ENCODE measurements around the gene OPRL1.

Gene OPRL1

DNA sequence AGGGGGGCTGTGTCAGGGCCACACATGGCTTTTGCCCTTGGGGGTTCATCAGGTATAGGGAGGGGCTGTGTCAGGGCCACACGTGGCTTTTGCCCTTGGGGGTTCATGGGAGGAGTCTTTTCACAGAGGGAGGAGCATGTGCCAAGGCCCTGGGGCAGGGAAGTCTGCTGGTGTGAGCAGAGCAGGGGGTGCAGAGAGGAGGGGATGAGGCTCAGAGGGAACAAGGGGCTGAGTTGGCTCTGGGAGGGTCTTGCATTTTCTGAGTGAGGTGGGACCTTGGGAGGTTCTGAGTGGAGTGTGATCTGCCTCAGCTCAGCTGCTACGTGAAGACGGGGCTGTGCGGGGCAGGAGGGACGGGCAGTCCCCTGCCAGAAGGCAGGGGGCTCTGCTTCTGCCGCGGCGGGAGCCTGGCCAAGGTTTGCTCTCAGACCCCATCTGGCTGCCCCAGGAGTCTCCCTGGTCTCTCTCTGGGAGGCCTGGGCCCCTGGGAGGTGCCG is 24.4 kb upstream of the OPRL1 start:
- Histone ChIP-seq H3K4me2 (peak overlapping the region; percentile 89), H3K27ac (0 out of 2 replicates have a peak overlapping the region, but pooled peaks have one; percentile 30)

DNA sequence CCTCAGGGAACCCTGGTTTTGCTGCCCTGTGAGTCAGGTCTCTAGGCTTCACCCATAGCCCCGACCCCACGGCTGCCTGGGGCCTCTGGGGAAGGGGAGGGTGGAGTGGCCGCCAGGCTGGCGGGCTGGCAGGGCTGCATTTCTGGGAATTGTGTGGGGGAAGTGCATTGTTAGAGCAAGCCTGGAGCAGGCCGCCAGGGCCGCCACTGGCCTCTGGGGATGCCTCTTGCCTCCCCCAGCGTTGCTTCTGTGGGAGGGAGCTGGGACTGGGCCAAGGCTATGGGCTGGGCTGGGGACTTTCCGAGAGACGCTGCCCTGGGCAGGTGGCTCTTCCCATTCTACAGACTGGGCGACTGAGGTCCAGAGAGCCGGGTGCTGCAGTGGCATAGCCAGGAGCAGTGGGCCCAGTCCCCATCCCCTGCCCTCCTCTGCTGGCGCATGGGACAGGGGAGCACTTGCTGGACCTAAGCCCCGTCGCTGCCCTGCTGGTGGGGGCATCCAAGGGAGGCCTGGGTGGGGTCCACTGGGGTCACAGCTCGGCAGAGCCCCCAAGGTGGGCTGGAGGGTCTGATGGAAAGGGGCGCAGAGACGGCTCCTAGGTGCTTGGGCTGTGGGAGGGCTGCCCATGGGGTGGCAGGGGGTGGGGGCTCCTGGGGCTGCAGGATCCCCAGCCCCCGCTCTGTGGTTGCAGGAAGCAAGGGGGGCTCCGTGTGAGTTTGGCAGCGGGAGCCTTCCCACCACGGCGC is 23.8 kb upstream of the OPRL1 start:
- Histone ChIP-seq H3K4me2 (peak overlapping the region; percentile 89), H3K27ac (0 out of 2 replicates have a peak overlapping the region, but pooled peaks have one; percentile 30), H4K20me1 (no peaks in the 10 kb centered on the region), H3K36me3 (no peaks in the 10 kb centered on the region), H3K27me3 (peaks cover 33% of the 10 kb centered on the region), H3K9ac (peak overlapping the region; percentile 53; the same call in 1 of the 2 replicates), H3K4me1 (peaks cover 77% of the 10 kb centered on the region), H3K9me3 (no peaks in the 10 kb centered on the region), H3K4me3 (no peak overlapping the region)
- TF ChIP-seq Cebpa-rat (IDR thresholded peaks at IDR 0.05) = no peak

More for the DNA sequence above, 24.4 kb upstream of the OPRL1 start:
- H3K36me3 ChIP-seq = no peaks in the 10 kb centered on the region
- peak overlapping the region; percentile 53; the same call in 1 of the 2 replicates for H3K9ac ChIP-seq
- H4K20me1 ChIP-seq = no peaks in the 10 kb centered on the region
- no peak overlapping the region for H3K4me3 ChIP-seq
- TF ChIP-seq Cebpa-rat (IDR thresholded peaks at IDR 0.05) = no peak
- H3K9me3 ChIP-seq = no peaks in the 10 kb centered on the region
- peaks cover 40% of the 10 kb centered on the region for H3K27me3 ChIP-seq
- peaks cover 83% of the 10 kb centered on the region for H3K4me1 ChIP-seq

DNA sequence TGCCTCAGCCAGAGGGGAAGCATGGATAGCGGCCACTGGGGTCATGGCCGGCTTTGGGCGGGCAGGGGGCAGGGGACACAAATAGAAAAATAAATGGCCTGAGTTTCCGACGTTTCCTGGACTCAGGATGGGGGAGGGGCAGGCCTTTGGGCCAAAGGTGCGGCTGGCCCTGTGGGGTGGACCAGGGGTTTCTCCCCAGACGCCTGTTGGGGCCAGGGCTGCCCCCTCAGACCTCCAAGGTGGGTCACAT is 23.3 kb upstream of the OPRL1 start:
- no peak for TF ChIP-seq Cebpa-rat (IDR thresholded peaks at IDR 0.05)
- H4K20me1 ChIP-seq = no peaks in the 10 kb centered on the region
- peaks cover 72% of the 10 kb centered on the region for H3K4me1 ChIP-seq
- H3K4me2 ChIP-seq = peak overlapping the region; percentile 89
- peaks cover 28% of the 10 kb centered on the region for H3K27me3 ChIP-seq
- no peaks in the 10 kb centered on the region for H3K36me3 ChIP-seq
- H3K4me3 ChIP-seq = no peak overlapping the region
- H3K9ac ChIP-seq = no peak overlapping the region
- H3K27ac ChIP-seq = peak overlapping the region; percentile 60
- no peaks in the 10 kb centered on the region for H3K9me3 ChIP-seq

DNA sequence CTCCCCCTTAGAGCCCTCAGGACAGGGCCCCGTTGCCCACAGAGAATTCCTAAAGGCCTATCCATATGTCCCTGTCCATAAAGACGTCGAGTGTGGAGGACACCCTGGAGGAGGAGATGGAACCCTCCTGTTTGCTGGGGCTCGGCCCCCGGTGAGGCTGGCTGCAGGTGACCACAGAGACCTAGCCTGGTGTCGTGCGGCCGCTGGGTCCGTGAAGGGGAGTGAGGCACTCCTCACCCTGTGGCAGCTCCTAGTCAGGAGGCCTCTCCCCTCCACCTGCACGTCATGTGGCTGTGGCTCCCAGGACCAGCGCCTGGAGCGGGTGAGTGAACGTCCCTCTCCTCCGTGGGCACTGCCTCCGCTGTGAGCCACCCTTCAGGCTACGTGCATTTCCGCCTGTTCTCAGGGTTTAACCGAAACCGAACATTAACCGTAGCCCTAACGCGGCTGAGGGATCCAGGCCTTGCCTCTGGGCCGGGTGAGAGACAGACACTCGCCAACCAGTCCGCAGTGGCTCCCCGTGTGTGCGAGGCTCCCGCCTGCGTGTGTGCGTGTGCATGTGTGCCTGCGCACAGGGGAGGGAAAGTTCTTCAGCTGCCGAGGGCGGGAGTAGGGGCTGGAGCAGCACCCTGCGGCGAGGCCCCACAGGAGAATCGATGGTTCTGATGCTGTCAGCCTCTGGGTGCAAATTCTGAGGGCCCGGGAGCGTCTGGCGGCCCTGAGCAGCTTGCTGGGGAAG is 22.8 kb upstream of the OPRL1 start:
- H3K27me3 ChIP-seq = peaks cover 24% of the 10 kb centered on the region
- no peak overlapping the region for H3K9ac ChIP-seq
- H3K4me3 ChIP-seq = no peak overlapping the region
- peaks cover 70% of the 10 kb centered on the region for H3K4me1 ChIP-seq
- H4K20me1 ChIP-seq = no peaks in the 10 kb centered on the region
- peak overlapping the region; percentile 60 for H3K27ac ChIP-seq
- H3K36me3 ChIP-seq = no peaks in the 10 kb centered on the region
- peak overlapping the region; percentile 89 for H3K4me2 ChIP-seq
- no peak for TF ChIP-seq Cebpa-rat (IDR thresholded peaks at IDR 0.05)
- no peaks in the 10 kb centered on the region for H3K9me3 ChIP-seq

DNA sequence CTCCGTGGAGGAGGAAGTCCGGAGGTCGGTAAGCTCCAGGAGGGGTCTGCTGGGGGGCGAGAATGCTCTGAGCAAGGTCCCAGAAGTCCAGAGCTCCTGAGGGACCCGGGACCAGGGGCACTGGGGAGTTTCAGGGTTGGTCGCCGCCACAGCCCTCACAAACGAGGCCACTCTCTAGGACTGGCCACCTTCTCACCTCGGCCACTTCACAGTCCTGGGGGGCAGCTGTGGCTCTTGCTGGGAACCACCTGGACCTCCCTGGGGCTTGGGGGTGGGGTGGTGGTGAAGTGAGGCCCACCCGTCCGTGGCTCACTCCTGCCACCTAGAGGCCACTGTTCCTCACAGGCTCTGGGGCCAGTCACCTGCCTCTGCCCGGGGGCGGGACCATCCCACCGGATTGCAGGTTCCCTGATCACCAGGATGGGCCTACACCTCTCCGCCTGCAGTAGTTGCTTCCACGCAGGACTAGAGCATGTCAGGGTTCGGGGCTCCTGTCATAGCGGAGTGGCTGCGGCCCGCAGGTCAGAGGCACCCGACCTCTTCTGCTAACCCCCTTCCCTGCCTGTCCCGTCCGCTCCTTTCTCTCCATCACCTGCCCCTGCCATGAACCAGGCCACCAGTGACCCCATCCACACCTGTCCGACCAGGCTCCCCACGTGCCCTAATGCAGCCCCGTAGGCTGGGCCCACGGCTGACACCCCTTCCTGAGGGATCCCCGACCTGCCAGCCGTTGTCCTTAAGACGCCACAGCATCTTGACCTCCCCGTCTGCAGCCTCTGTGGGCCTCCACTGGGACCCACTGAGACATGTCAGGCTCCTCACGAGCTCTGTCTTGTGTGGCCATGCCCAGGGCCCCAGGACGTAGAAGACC is 22.0 kb upstream of the OPRL1 start:
- H3K27me3 ChIP-seq = peaks cover 16% of the 10 kb centered on the region
- peak overlapping the region; percentile 6; the same call in 1 of the 2 replicates for H3K9ac ChIP-seq
- no peaks in the 10 kb centered on the region for H3K36me3 ChIP-seq
- H3K4me2 ChIP-seq = peak overlapping the region; percentile 89
- H3K4me1 ChIP-seq = peaks cover 69% of the 10 kb centered on the region
- no peak overlapping the region for H3K4me3 ChIP-seq
- no peaks in the 10 kb centered on the region for H4K20me1 ChIP-seq
- no peak for TF ChIP-seq Cebpa-rat (IDR thresholded peaks at IDR 0.05)
- H3K27ac ChIP-seq = peak overlapping the region; percentile 60
- no peaks in the 10 kb centered on the region for H3K9me3 ChIP-seq

DNA sequence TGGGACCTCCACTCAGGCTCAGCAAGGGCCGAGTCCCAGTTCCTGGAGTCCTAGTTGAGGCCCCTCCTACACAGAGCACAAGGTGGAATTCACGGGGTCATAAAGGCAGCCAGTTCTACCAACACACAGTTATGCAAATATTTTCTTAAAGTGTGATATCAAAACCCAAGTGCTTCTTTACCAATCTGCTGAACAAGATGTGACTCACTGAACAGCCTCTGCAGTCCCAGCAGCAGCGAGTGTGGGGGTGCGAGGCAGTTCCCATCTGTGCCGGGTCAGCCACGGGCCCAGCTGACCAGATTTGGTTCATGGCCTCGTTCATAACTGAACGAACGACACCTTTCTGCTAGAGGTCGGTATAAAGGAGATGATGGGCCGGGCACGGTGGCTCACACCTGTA is 21.3 kb upstream of the OPRL1 start:
- H4K20me1 ChIP-seq = no peaks in the 10 kb centered on the region
- no peak overlapping the region for H3K4me3 ChIP-seq
- H3K9me3 ChIP-seq = no peaks in the 10 kb centered on the region
- no peaks in the 10 kb centered on the region for H3K36me3 ChIP-seq
- H3K4me2 ChIP-seq = peak overlapping the region; percentile 89
- no peak for TF ChIP-seq Cebpa-rat (IDR thresholded peaks at IDR 0.05)
- H3K9ac ChIP-seq = peak overlapping the region; percentile 6; the same call in 1 of the 2 replicates
- H3K4me1 ChIP-seq = peaks cover 63% of the 10 kb centered on the region
- H3K27me3 ChIP-seq = peaks cover 9% of the 10 kb centered on the region; the same call in 1 of the 2 replicates
- 0 out of 2 replicates have a peak overlapping the region, but pooled peaks have one; percentile 18 for H3K27ac ChIP-seq

DNA sequence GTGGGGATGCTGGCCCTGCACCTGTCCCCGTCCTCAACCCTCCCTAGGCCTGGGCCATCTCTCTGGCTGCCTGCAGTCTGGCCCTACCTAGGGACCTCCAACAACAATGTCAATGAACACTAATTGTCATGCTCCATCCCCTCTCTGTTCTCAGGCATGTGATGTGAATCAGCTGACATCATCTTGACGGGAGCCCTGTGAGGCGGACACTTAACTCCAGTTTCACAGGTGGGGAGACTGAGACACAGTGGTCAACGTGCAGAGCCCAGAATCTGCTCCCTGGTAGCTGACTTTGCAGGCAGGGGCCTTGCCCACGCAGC is 17.6 kb upstream of the OPRL1 start:
- peak overlapping the region; percentile 99 for H3K4me2 ChIP-seq
- no peak for TF ChIP-seq Cebpa-rat (IDR thresholded peaks at IDR 0.05)
- H3K27me3 ChIP-seq = no peaks in the 10 kb centered on the region
- H4K20me1 ChIP-seq = peaks cover 10% of the 10 kb centered on the region
- no peaks in the 10 kb centered on the region for H3K36me3 ChIP-seq
- peak overlapping the region; percentile 97; the same call in 1 of the 2 replicates for H3K4me3 ChIP-seq
- peak overlapping the region; percentile 89 for H3K27ac ChIP-seq
- peak overlapping the region; percentile 89 for H3K9ac ChIP-seq
- H3K9me3 ChIP-seq = no peaks in the 10 kb centered on the region
- H3K4me1 ChIP-seq = peaks cover 63% of the 10 kb centered on the region

DNA sequence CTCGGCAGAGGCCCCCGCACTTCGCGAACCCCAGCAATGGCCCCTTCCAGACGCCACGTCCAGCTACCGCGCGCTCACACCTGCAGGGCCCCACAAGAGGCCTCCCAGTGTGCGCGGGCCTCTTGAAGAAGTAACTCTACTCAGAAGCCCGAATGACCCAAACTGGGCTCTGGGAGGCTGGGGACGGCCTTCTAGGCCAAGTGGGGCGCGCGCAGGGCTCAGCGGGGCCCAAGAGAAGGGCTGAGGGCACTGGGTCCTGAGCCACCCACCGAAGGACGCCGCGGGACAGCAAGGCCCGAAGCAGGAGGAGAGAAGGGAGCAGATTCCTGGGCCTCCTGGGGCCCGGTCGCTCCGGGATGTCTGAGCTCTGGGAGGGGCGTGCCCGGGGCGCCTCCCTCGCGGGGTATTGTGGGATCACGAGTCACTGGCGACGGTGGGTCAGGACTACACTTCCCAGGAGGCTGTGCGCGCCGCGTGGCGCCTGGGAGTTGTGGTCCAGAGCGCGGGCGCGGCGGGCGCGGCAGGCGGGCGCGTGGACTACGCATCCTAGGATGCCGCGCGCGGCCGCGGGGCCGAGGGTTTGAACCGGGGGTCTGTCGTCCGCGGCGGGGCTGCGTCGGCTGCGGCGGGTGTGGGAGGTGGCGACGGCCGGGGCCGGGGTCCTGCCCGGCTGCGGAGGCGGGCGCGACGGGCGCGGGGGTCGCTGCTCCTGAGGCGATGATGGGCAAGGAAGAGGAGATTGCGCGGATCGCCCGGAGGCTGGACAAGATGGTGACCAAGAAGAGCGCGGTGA is 17.1 kb upstream of the OPRL1 start, which contains the start of gene TCEA2:
Gene TCEA2 (plus strand): TSS at position 603 of the 793 bp plus-strand sequence. CDS start 115 bp downstream, at position 718.
- Histone ChIP-seq H3K9ac (peak within 1 kb of the TSS; percentile 89), H3K4me3 (peak within 1 kb of the TSS; percentile 97), H3K4me2 (peak within 1 kb of the TSS; percentile 99), H3K9me3 (no peaks in the 10 kb centered on the region), H4K20me1 (peaks cover 10% of the 10 kb centered on the region), H3K36me3 (no peaks in the 10 kb centered on the region), H3K4me1 (peaks cover 63% of the 10 kb centered on the region), H3K27ac (peak within 1 kb of the TSS; percentile 89), H3K27me3 (no peaks in the 10 kb centered on the region)
- TF ChIP-seq Cebpa-rat (IDR thresholded peaks at IDR 0.05) = no peak
